DMS 273 (cell line): ENCODE results near the gene PTPN7.
"Not testable (repeated sequence)": the region's sequence is repeated elsewhere in the genome, so short reads cannot be mapped to it uniquely, and the experiment has no call there.

ENCODE experiments used
- DNase-seq: peaks from one replicate; lab custom pipeline; 2025; ENCODE audit not compliant: unreplicated experiment; lab: John Stamatoyannopoulos, UW

Gene PTPN7

GRCh38 chr1:202160377-202160940 is at the start of gene PTPN7:
TSS of gene PTPN7 (minus strand) at chr1:202160602. CDS start at chr1:202159402, 1,200 bp downstream.
- DNase-seq: peak; percentile 81

- DNase-seq: no peak
Observed at GRCh38 chr1:202208351-202208857, 48.0 kb upstream of the PTPN7 start.

GRCh38 chr1:202207292-202207691 is 46.9 kb upstream of the PTPN7 start:
- peak; percentile 97 for DNase-seq

GRCh38 chr1:202205523-202206190 is 45.3 kb upstream of the PTPN7 start:
- DNase-seq: no peak

- no peak for DNase-seq
Observed at GRCh38 chr1:202204065-202204464, 43.7 kb upstream of the PTPN7 start.

GRCh38 chr1:202203238-202204039 is 43.0 kb upstream of the PTPN7 start:
- peak; percentile 38 for DNase-seq

GRCh38 chr1:202202500-202203168 is 42.2 kb upstream of the PTPN7 start:
- DNase-seq: no peak

GRCh38 chr1:202201971-202202370 is 41.6 kb upstream of the PTPN7 start:
- DNase-seq: no peak

- DNase-seq: no peak
Observed at GRCh38 chr1:202201266-202201665, 40.9 kb upstream of the PTPN7 start.

- DNase-seq: no peak
Observed at GRCh38 chr1:202200669-202201068, 40.3 kb upstream of the PTPN7 start.

- DNase-seq: peak; percentile 52
Observed at GRCh38 chr1:202200112-202200548, 39.7 kb upstream of the PTPN7 start.

- no peak for DNase-seq
Observed at GRCh38 chr1:202199040-202199889, 38.9 kb upstream of the PTPN7 start.

GRCh38 chr1:202198366-202198724 is 37.9 kb upstream of the PTPN7 start:
- no peak for DNase-seq

- DNase-seq: no peak
Observed at GRCh38 chr1:202197653-202198365, 37.4 kb upstream of the PTPN7 start.

- DNase-seq: no peak
Observed at GRCh38 chr1:202194328-202194648, 33.9 kb upstream of the PTPN7 start.

GRCh38 chr1:202193614-202194327 is 33.4 kb upstream of the PTPN7 start, which contains the start of gene LGR6:
TSS of gene LGR6 (plus strand) at chr1:202193799. CDS start at chr1:202193990, 191 bp downstream.
- DNase-seq: peak; percentile 51

GRCh38 chr1:202192770-202193613 is 32.6 kb upstream of the PTPN7 start:
- peak; percentile 83 for DNase-seq

- DNase-seq: not testable (repeated sequence)
Observed at GRCh38 chr1:202191391-202191790, 31.0 kb upstream of the PTPN7 start.
